CD4-positive, CD25-positive, alpha-beta regulatory T cell (primary cell): ENCODE results near the gene SLC25A34. TPM values are rescaled to one million over a fixed set of nuclear protein-coding genes. Genes with fewer than 3 reads are reported as not detected.

Experiments used
- ATAC-seq, 2 donors: fragments of 150-1000 bp; cut with Tn5 transposase; one replicate each; pipeline ENCODE4 v1.10.0; 2021; ENCODE audit warnings: low read depth in 2 of 2, moderate number of reproducible peaks in 2 of 2, moderate library complexity in 1 of 2
- DNase-seq, 3 donors: peaks; one replicate each; pipeline versions ENCODE4 v3.0.0 to v3.0.0-alpha.2; 2012 to 2022; ENCODE audit warnings: mixed read lengths in 1 of 3
- H3K27ac ChIP-seq: one replicate; pipeline ENCODE4 v1.7.0; 2013; ENCODE audit warnings: mild to moderate bottlenecking, low read length; ENCODE audit not compliant: insufficient read depth, poor library complexity, severe bottlenecking
- H3K27me3 ChIP-seq: one replicate; pipeline ENCODE4 v1.7.0; 2013; ENCODE audit warnings: low read length; ENCODE audit not compliant: control insufficient read depth, insufficient read depth
- H3K36me3 ChIP-seq: one replicate; pipeline ENCODE4 v1.7.0; 2013; ENCODE audit warnings: mild to moderate bottlenecking, low read length, moderate library complexity; ENCODE audit not compliant: control insufficient read depth, insufficient read depth
- H3K4me1 ChIP-seq: 2 replicates; pipeline ENCODE4 v1.7.0; 2013; ENCODE audit warnings: mild to moderate bottlenecking, low read length; ENCODE audit not compliant: insufficient read depth, control insufficient read depth, poor library complexity, severe bottlenecking
- H3K4me3 ChIP-seq: one replicate; pipeline ENCODE4 v1.7.0; 2013; ENCODE audit warnings: low read depth, mild to moderate bottlenecking, low read length, moderate library complexity
- H3K9me3 ChIP-seq, 2 experiments: 1 replicate in 1 of 2; 2 replicates in 1 of 2; pipeline ENCODE4 v1.7.0; 2013; ENCODE audit warnings: low read length in 2 of 2, mild to moderate bottlenecking in 1 of 2, moderate library complexity in 1 of 2; ENCODE audit not compliant: control insufficient read depth in 2 of 2
- H3K27ac Mint-ChIP-seq, 3 donors: one replicate each; pipeline ENCODE4 v1.8.0; 2020 to 2022; ENCODE audit warnings: mild to moderate bottlenecking in 3 of 3, mixed read lengths in 3 of 3, moderate library complexity in 2 of 3
- H3K27me3 Mint-ChIP-seq: one replicate; pipeline ENCODE4 v1.8.0; 2022; ENCODE audit warnings: mild to moderate bottlenecking, mixed read lengths
- H3K36me3 Mint-ChIP-seq: one replicate; pipeline ENCODE4 v1.8.0; 2020; ENCODE audit warnings: mixed read lengths
- H3K4me1 Mint-ChIP-seq, 4 donors: one replicate each; pipeline ENCODE4 v1.8.0; 2020 to 2022; ENCODE audit warnings: mixed read lengths in 4 of 4, mild to moderate bottlenecking in 1 of 4
- H3K4me3 Mint-ChIP-seq, 4 donors: one replicate each; pipeline ENCODE4 v1.8.0; 2020 to 2022; ENCODE audit warnings: mild to moderate bottlenecking in 4 of 4, mixed read lengths in 4 of 4, moderate library complexity in 3 of 4
- H3K9me3 Mint-ChIP-seq, 7 donors: one replicate each; pipeline ENCODE4 v1.8.0; 2020 to 2022; ENCODE audit warnings: mixed read lengths in 7 of 7, mild to moderate bottlenecking in 3 of 7, moderate library complexity in 2 of 7
- polyA plus RNA-seq, 4 donors: library from polyadenylated mRNA; unstranded; fragments of 300-500 nt; fragmentation: Illumina TruSeq; gene quantifications; one replicate each; pipeline ENCODE4 v1.2.3, GENCODE V29; 2021
- total RNA-seq: library from RNA; stranded (reverse); gene quantifications from one replicate; pipeline ENCODE4 v1.2.3, GENCODE V29; 2022

Gene SLC25A34
- 1.8 TPM for total RNA-seq
- polyA plus RNA-seq = not detected

GRCh38 chr1:15736038-15736891 is at the start of gene SLC25A34:
SLC25A34 (plus strand) TSS chr1:15736258; CDS start chr1:15736486, 228 bp downstream.
- ATAC-seq (no peak), DNase-seq (no peak)
- H3K4me3 Mint-ChIP-seq = no peak within 1 kb of the TSS
- H3K27me3 Mint-ChIP-seq = no peaks in the 10 kb centered on the region
- H3K27ac Mint-ChIP-seq = no peak within 1 kb of the TSS
- peaks cover 9% of the 10 kb centered on the region for H3K36me3 ChIP-seq
- H3K27me3 ChIP-seq = no peaks in the 10 kb centered on the region
- peaks cover under 1% of the 10 kb centered on the region for H3K4me1 ChIP-seq
- H3K9me3 ChIP-seq = no peaks in the 10 kb centered on the region
- H3K27ac ChIP-seq = no peak within 1 kb of the TSS
- H3K4me3 ChIP-seq = no peak within 1 kb of the TSS
- H3K4me1 Mint-ChIP-seq = peaks cover 0 to under 1% (median 0%) of the 10 kb centered on the region in 4 donors
- H3K36me3 Mint-ChIP-seq = peaks cover 6% of the 10 kb centered on the region
- H3K9me3 Mint-ChIP-seq = no peaks in the 10 kb centered on the region

- H3K4me1 Mint-ChIP-seq = peaks cover 23 to 60% (median 34%) of the 10 kb centered on the region in 4 donors
- H3K27ac ChIP-seq = no peak overlapping the region
These were observed 48.6 kb upstream of the SLC25A34 start for GRCh38 chr1:15687446-15687845.

GRCh38 chr1:15690317-15690716 is 45.7 kb upstream of the SLC25A34 start:
- Histone ChIP-seq H3K27ac (no peak overlapping the region), H3K36me3 (peaks cover 4% of the 10 kb centered on the region), H3K9me3 (no peaks in the 10 kb centered on the region), H3K4me1 (peaks cover 18% of the 10 kb centered on the region), H3K4me3 (no peak overlapping the region), H3K27me3 (no peaks in the 10 kb centered on the region)
- Mint-ChIP-seq H3K36me3 (peaks cover 10% of the 10 kb centered on the region), H3K27me3 (peaks cover 4% of the 10 kb centered on the region), H3K9me3 (peaks cover 0 to 3% (median 0%) of the 10 kb centered on the region in 7 donors), H3K4me3 (no peak overlapping the region), H3K4me1 (peaks cover 23 to 66% (median 29%) of the 10 kb centered on the region in 4 donors), H3K27ac (no peak overlapping the region)
- ATAC-seq (no peak), DNase-seq (no peak)

More at GRCh38 chr1:15687446-15687845, 48.6 kb upstream of the SLC25A34 start:
- H3K9me3 ChIP-seq = no peaks in the 10 kb centered on the region
- DNase-seq (peak in 1 of 3 donors; percentile 22), ATAC-seq (no peak)
- H3K27me3 ChIP-seq = no peaks in the 10 kb centered on the region
- no peak overlapping the region for H3K4me3 ChIP-seq
- H3K27ac Mint-ChIP-seq = peak overlapping the region in 2 of 3 donors; percentile 15 to 47
- peaks cover 6% of the 10 kb centered on the region for H3K36me3 Mint-ChIP-seq
- H3K9me3 Mint-ChIP-seq = peaks cover 0 to 3% (median 0%) of the 10 kb centered on the region in 7 donors
- peaks cover 31% of the 10 kb centered on the region for H3K4me1 ChIP-seq
- H3K36me3 ChIP-seq = peaks cover 4% of the 10 kb centered on the region
- peak overlapping the region in 3 of 4 donors; percentile 19 to 88 (median 49) for H3K4me3 Mint-ChIP-seq
- H3K27me3 Mint-ChIP-seq = peaks cover 4% of the 10 kb centered on the region

GRCh38 chr1:15691434-15692032 is 44.5 kb upstream of the SLC25A34 start:
- Histone ChIP-seq H3K4me1 (peaks cover 9% of the 10 kb centered on the region), H3K27ac (no peak overlapping the region), H3K36me3 (peaks cover 4% of the 10 kb centered on the region), H3K9me3 (no peaks in the 10 kb centered on the region), H3K4me3 (no peak overlapping the region), H3K27me3 (no peaks in the 10 kb centered on the region)
- Mint-ChIP-seq H3K27me3 (peaks cover 4% of the 10 kb centered on the region), H3K4me3 (peak overlapping the region in 1 of 4 donors; percentile 24), H3K36me3 (peaks cover 10% of the 10 kb centered on the region), H3K27ac (peak overlapping the region in 2 of 3 donors; percentile 49 to 86), H3K9me3 (peaks cover 0 to 3% (median 0%) of the 10 kb centered on the region in 7 donors), H3K4me1 (peaks cover 15 to 59% (median 22%) of the 10 kb centered on the region in 4 donors)
- ATAC-seq (no peak), DNase-seq (no peak)

GRCh38 chr1:15692121-15692682 is 43.9 kb upstream of the SLC25A34 start:
- Mint-ChIP-seq H3K36me3 (peaks cover 12% of the 10 kb centered on the region), H3K9me3 (peaks cover 0 to 3% (median 0%) of the 10 kb centered on the region in 7 donors), H3K27ac (peak overlapping the region; percentile 49 to 78 (median 61)), H3K4me1 (peaks cover 16 to 60% (median 27%) of the 10 kb centered on the region in 4 donors), H3K27me3 (peaks cover 3% of the 10 kb centered on the region), H3K4me3 (peak overlapping the region in 1 of 4 donors; percentile 70)
- no peak overlapping the region for H3K27ac ChIP-seq
- no peaks in the 10 kb centered on the region for H3K27me3 ChIP-seq
- no peak for DNase-seq
- ATAC-seq = no peak
- H3K36me3 ChIP-seq = peaks cover 4% of the 10 kb centered on the region
- no peak overlapping the region for H3K4me3 ChIP-seq
- H3K9me3 ChIP-seq = no peaks in the 10 kb centered on the region
- peaks cover 13% of the 10 kb centered on the region for H3K4me1 ChIP-seq

- peaks cover 7% of the 10 kb centered on the region for H3K36me3 Mint-ChIP-seq
- ATAC-seq (no peak), DNase-seq (no peak)
- H3K4me1 ChIP-seq = peaks cover 18% of the 10 kb centered on the region
- no peak overlapping the region for H3K27ac ChIP-seq
- H3K27me3 Mint-ChIP-seq = no peaks in the 10 kb centered on the region
- no peaks in the 10 kb centered on the region for H3K9me3 ChIP-seq
- peaks cover 6 to 61% (median 24%) of the 10 kb centered on the region in 4 donors for H3K4me1 Mint-ChIP-seq
- peaks cover 0 to 2% (median 0%) of the 10 kb centered on the region in 7 donors for H3K9me3 Mint-ChIP-seq
- H3K4me3 ChIP-seq = no peak overlapping the region
- H3K27me3 ChIP-seq = no peaks in the 10 kb centered on the region
- peaks cover 4% of the 10 kb centered on the region for H3K36me3 ChIP-seq
- no peak overlapping the region for H3K4me3 Mint-ChIP-seq
- H3K27ac Mint-ChIP-seq = peak overlapping the region in 1 of 3 donors; percentile 78
These were observed 42.7 kb upstream of the SLC25A34 start for GRCh38 chr1:15693371-15693770.

GRCh38 chr1:15696956-15697521 is 39.0 kb upstream of the SLC25A34 start:
- H3K27ac ChIP-seq = peak overlapping the region; percentile 73
- no peaks in the 10 kb centered on the region for H3K27me3 ChIP-seq
- peak overlapping the region; percentile 78 for H3K4me3 ChIP-seq
- peaks cover 0 to 2% (median 0%) of the 10 kb centered on the region in 7 donors for H3K9me3 Mint-ChIP-seq
- H3K36me3 ChIP-seq = no peaks in the 10 kb centered on the region
- H3K4me1 Mint-ChIP-seq = peaks cover 0 to 52% (median 18%) of the 10 kb centered on the region in 4 donors
- H3K27me3 Mint-ChIP-seq = no peaks in the 10 kb centered on the region
- H3K4me3 Mint-ChIP-seq = peak overlapping the region; percentile 1 to 94 (median 86)
- ATAC-seq (peak; percentile 77 to 81), DNase-seq (peak in 2 of 3 donors; percentile 21 to 73)
- H3K27ac Mint-ChIP-seq = peak overlapping the region; percentile 95 to 98 (median 97)
- peaks cover 7% of the 10 kb centered on the region for H3K36me3 Mint-ChIP-seq
- H3K9me3 ChIP-seq = no peaks in the 10 kb centered on the region
- H3K4me1 ChIP-seq = peaks cover 18% of the 10 kb centered on the region
